Calu3 (cell line): ENCODE results near the gene DNER. TPM values are rescaled to one million over a fixed set of nuclear protein-coding genes. Genes with fewer than 3 reads are reported as not detected.

Experiments used
- BruUV-seq: library from RNA; stranded (reverse); fragments of 400-500 nt; replicated peaks from 2 replicates; lab custom pipeline; 2021; lab: Mats Ljungman, UMichigan
- CTCF ChIA-PET: fragments of 300-600 bp; sonication (Branson Sonifier 250); formaldehyde crosslinking; loops from one replicate; lab custom pipeline; 2022; ENCODE audit warnings: antibody characterized with exemption; lab: Charles Lee
- DNase-seq: peaks from one replicate; pipeline ENCODE4 v3.0.0; 2022
- H3K27ac Mint-ChIP-seq: one replicate; pipeline ENCODE4 v1.8.0; 2022; ENCODE audit warnings: mixed read lengths; ENCODE audit not compliant: unreplicated experiment
- H3K27me3 Mint-ChIP-seq: one replicate; pipeline ENCODE4 v1.8.0; 2022; ENCODE audit warnings: mixed read lengths; ENCODE audit not compliant: unreplicated experiment
- H3K36me3 Mint-ChIP-seq: one replicate; pipeline ENCODE4 v1.8.0; 2022; ENCODE audit warnings: mild to moderate bottlenecking, moderate library complexity, mixed read lengths; ENCODE audit not compliant: insufficient read depth, unreplicated experiment
- H3K4me1 Mint-ChIP-seq: one replicate; pipeline ENCODE4 v1.8.0; 2022; ENCODE audit warnings: mild to moderate bottlenecking, low read depth, mixed read lengths; ENCODE audit not compliant: unreplicated experiment
- H3K4me3 Mint-ChIP-seq: one replicate; pipeline ENCODE4 v1.8.0; 2022; ENCODE audit warnings: mild to moderate bottlenecking, low read depth, moderate library complexity, mixed read lengths; ENCODE audit not compliant: unreplicated experiment
- H3K9me3 Mint-ChIP-seq: one replicate; pipeline ENCODE4 v1.8.0; 2022; ENCODE audit warnings: low read depth, mixed read lengths; ENCODE audit not compliant: unreplicated experiment
- intact Hi-C: fragments of 100-400 bp; cut with micrococcal nuclease; formaldehyde crosslinking; loops from one replicate; pipeline ENCODE4 v1.10.0; 2022; ENCODE audit not compliant: unreplicated experiment
- total RNA-seq: library from RNA; stranded (reverse); gene quantifications from 2 replicates; pipeline ENCODE4 v1.2.3, GENCODE V29; 2022
- TF ChIP-seq, protein P1 (sequence below): fragments of 200-600 bp; IDR thresholded peaks from one replicate; pipeline ENCODE4 v1.8.0; 2022; ENCODE audit warnings: antibody characterized with exemption; ENCODE audit not compliant: unreplicated experiment

Gene DNER
- total RNA-seq, 1 experiment from 2014 or later: 1.1 TPM

DNA sequence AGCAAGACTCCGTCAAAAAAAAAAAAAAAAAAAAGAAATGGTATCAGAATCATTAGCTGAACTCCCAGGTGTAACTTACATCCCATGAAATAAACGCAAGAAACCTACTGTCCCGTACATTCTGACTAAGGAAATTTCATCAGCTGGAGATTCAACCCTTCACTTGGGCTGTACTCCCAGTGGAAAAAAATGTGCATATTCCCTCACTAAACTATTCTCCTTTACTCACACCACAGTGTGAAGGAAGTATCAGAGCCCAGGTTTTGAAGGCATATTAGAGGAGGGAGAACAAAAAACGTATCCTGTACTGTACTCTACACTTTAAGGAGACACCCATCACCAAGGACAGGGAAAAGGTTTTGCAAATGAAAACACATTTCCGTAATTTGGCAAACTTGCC, 64.3 kb downstream of the DNER start:
- no TSS peak for BruUV-seq
- Mint-ChIP-seq H3K9me3 (no peaks in the 10 kb centered on the region), H3K27ac (no peak overlapping the region), H3K4me3 (no peak overlapping the region), H3K4me1 (no peaks in the 10 kb centered on the region), H3K27me3 (peaks cover 21% of the 10 kb centered on the region), H3K36me3 (no peaks in the 10 kb centered on the region)
- TF ChIP-seq, protein P1, sequence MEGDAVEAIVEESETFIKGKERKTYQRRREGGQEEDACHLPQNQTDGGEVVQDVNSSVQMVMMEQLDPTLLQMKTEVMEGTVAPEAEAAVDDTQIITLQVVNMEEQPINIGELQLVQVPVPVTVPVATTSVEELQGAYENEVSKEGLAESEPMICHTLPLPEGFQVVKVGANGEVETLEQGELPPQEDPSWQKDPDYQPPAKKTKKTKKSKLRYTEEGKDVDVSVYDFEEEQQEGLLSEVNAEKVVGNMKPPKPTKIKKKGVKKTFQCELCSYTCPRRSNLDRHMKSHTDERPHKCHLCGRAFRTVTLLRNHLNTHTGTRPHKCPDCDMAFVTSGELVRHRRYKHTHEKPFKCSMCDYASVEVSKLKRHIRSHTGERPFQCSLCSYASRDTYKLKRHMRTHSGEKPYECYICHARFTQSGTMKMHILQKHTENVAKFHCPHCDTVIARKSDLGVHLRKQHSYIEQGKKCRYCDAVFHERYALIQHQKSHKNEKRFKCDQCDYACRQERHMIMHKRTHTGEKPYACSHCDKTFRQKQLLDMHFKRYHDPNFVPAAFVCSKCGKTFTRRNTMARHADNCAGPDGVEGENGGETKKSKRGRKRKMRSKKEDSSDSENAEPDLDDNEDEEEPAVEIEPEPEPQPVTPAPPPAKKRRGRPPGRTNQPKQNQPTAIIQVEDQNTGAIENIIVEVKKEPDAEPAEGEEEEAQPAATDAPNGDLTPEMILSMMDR: no peak
- CTCF ChIA-PET: no interaction called here
- DNase-seq: no peak
- intact Hi-C loops: no loop called here

DNA sequence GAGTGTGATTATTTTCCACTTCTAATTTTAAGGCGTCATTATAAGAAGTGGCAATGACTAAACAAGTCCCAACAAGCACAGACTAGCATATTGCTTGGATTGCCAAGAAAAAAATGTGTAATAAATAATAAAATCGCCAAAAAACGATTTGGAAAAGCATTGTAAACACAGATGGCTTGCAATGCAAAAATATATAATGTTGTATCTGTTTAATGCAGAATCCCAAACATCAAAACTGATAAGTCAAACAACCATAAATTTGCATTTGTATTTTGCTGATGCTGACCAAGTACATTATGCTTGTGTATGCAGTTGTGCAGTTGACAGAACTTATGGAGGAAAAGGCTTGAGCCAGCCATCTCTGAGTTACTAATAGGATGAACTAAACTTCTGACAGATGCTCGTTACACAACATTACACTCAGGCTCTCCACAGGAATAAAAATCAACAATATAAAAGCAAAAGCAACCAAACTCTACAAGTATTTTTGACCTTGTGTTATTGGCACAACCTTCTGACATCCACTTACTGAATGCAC, 68.1 kb downstream of the DNER start:
- Mint-ChIP-seq H3K4me1 (peaks cover 13% of the 10 kb centered on the region), H3K27me3 (peaks cover 4% of the 10 kb centered on the region), H3K36me3 (no peaks in the 10 kb centered on the region), H3K27ac (no peak overlapping the region), H3K4me3 (no peak overlapping the region), H3K9me3 (no peaks in the 10 kb centered on the region)
- intact Hi-C loops: no loop called here
- CTCF ChIA-PET: no interaction called here
- BruUV-seq: no TSS peak
- DNase-seq: no peak
- TF ChIP-seq, protein P1: no peak

DNA sequence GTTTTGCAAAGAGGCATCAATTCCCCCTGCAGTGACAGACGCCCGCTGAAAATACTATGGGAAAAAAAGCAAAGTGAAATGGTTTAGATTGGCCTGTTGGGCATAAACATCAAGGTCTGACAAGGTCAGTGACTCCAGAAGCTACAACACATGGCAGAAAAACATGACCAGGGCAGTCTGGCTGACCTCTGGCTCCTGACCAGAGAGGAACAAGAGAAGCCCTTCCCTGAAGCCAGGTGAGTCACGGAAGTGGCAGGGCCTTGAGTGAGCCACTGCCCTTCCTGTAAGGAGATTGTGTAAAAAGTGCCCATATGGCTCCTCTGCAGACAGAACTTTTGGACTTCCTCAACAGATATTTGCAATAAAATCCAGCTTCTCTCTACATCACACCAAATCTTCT, 72.0 kb downstream of the DNER start:
- intact Hi-C loops: no loop called here
- CTCF ChIA-PET: interaction anchor here (0.8 kb wide), 1 partner anchor 24 kb away, joined by 4 read pairs; no protein-coding TSS in a partner anchor
- BruUV-seq: no TSS peak
- no peaks in the 10 kb centered on the region for H3K36me3 Mint-ChIP-seq
- TF ChIP-seq, protein P1: no peak
- H3K27ac Mint-ChIP-seq: no peak overlapping the region
- no peaks in the 10 kb centered on the region for H3K9me3 Mint-ChIP-seq
- no peak overlapping the region for H3K4me3 Mint-ChIP-seq
- no peaks in the 10 kb centered on the region for H3K27me3 Mint-ChIP-seq
- peaks cover 13% of the 10 kb centered on the region for H3K4me1 Mint-ChIP-seq
- DNase-seq: peak; percentile 57

DNA sequence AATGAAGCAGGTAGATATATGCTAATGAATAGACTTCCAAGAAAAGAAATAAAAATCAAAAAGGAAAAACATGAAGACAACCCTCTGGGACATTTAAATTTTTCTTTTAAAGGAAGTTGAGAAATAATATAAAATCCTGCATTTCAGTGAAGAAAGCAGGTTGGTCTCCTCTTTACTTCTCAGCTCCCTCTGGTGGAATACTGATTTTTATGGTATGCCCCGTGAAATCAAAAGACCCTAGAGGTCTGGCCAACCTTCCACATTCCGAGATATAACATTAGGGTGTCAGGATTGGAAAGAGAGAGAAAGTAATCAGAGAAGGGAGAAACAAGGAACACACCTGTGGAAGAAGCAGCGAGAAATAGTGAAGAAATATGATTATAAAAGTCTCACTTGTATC, 72.7 kb downstream of the DNER start:
- intact Hi-C loops: no loop called here
- Mint-ChIP-seq H3K27ac (no peak overlapping the region), H3K4me3 (no peak overlapping the region), H3K9me3 (no peaks in the 10 kb centered on the region), H3K4me1 (peaks cover 13% of the 10 kb centered on the region), H3K27me3 (no peaks in the 10 kb centered on the region), H3K36me3 (no peaks in the 10 kb centered on the region)
- TF ChIP-seq, protein P1: no peak
- no TSS peak for BruUV-seq
- CTCF ChIA-PET: no interaction called here
- no peak for DNase-seq
